GM23338 (cell line): Measurements from ENCODE around the gene SH2D6. TPM values are rescaled to one million over a fixed set of nuclear protein-coding genes. Genes with fewer than 3 reads are reported as not detected.

Experiments
- ATAC-seq: fragments of 200-7000 bp; cut with Tn5 transposase; 3 replicates; pipeline ENCODE4 v1.9.1; 2020
- DNase-seq: peaks from one replicate; pipeline ENCODE4 v3.0.0-alpha.2; 2015; ENCODE audit warnings: low spot score
- H2AFZ ChIP-seq: fragments of 200-600 bp; sonication (generic); 2 replicates; pipeline ENCODE4 v1.8.0; 2016; ENCODE audit warnings: antibody characterized with exemption, mild to moderate bottlenecking, moderate library complexity
- H3F3A ChIP-seq: fragments of 200-600 bp; sonication (generic); replicated peaks from 2 replicates; pipeline ENCODE4 v1.8.0; 2017; ENCODE audit warnings: antibody characterized with exemption, mixed run types, low read depth
- H3K27ac ChIP-seq: fragments of 200-600 bp; sonication (generic); 2 replicates; pipeline ENCODE4 v1.6.1; 2016; ENCODE audit warnings: low read depth
- H3K27me3 ChIP-seq: fragments of 200-600 bp; sonication (generic); 2 replicates; pipeline ENCODE4 v1.8.0; 2016; ENCODE audit warnings: mild to moderate bottlenecking, mixed run types, moderate library complexity; ENCODE audit not compliant: insufficient read depth
- H3K36me3 ChIP-seq: fragments of 200-600 bp; sonication (generic); 2 replicates; pipeline ENCODE4 v1.8.0; 2016; ENCODE audit warnings: mild to moderate bottlenecking; ENCODE audit not compliant: insufficient read depth
- H3K4me1 ChIP-seq: fragments of 200-600 bp; sonication (generic); 2 replicates; pipeline ENCODE4 v1.8.0; 2016; ENCODE audit warnings: mild to moderate bottlenecking, moderate library complexity; ENCODE audit not compliant: insufficient read depth
- H3K4me2 ChIP-seq: fragments of 200-600 bp; sonication (generic); 2 replicates; pipeline ENCODE4 v1.7.1; 2017; ENCODE audit warnings: mixed run types
- H3K4me3 ChIP-seq: fragments of 200-600 bp; sonication (generic); 2 replicates; pipeline ENCODE4 v1.6.1; 2016; ENCODE audit warnings: mixed run types
- H3K79me2 ChIP-seq: fragments of 200-600 bp; sonication (generic); replicated peaks from 2 replicates; pipeline ENCODE4 v1.8.0; 2017; ENCODE audit warnings: mild to moderate bottlenecking; ENCODE audit not compliant: insufficient read depth
- H3K9me2 ChIP-seq: fragments of 200-600 bp; sonication (generic); 2 replicates; pipeline ENCODE4 v1.8.0; 2017; ENCODE audit not compliant: insufficient read depth
- H4K20me1 ChIP-seq: fragments of 200-600 bp; sonication (generic); replicated peaks from 2 replicates; pipeline ENCODE4 v1.8.0; 2017; ENCODE audit warnings: mild to moderate bottlenecking; ENCODE audit not compliant: insufficient read depth
- H3K27ac Mint-ChIP-seq: 2 replicates; pipeline ENCODE4 v1.8.0; 2020; ENCODE audit warnings: inconsistent platforms, mild to moderate bottlenecking, moderate library complexity, mixed read lengths
- H3K27me3 Mint-ChIP-seq: 3 replicates; pipeline ENCODE4 v1.8.0; 2022; ENCODE audit warnings: low read depth, mild to moderate bottlenecking, moderate library complexity, mixed read lengths, inconsistent platforms; ENCODE audit not compliant: insufficient read depth, poor library complexity
- H3K36me3 Mint-ChIP-seq: 3 replicates; pipeline ENCODE4 v1.8.0; 2021; ENCODE audit warnings: low read depth, mild to moderate bottlenecking, inconsistent platforms, moderate library complexity, mixed read lengths
- H3K4me1 Mint-ChIP-seq: 3 replicates; pipeline ENCODE4 v1.8.0; 2020; ENCODE audit warnings: mild to moderate bottlenecking, inconsistent platforms, mixed read lengths
- H3K4me3 Mint-ChIP-seq: 3 replicates; pipeline ENCODE4 v1.8.0; 2021; ENCODE audit warnings: moderate library complexity, mild to moderate bottlenecking, inconsistent platforms, mixed read lengths
- H3K9me3 Mint-ChIP-seq: 3 replicates; pipeline ENCODE4 v1.8.0; 2020; ENCODE audit warnings: moderate library complexity, mild to moderate bottlenecking, inconsistent platforms, mixed read lengths
- CREB1 ChIP-seq: fragments of 250-450 bp; sonication (Bioruptor Pico); IDR thresholded peaks from 2 replicates; pipeline ENCODE4 v1.5.0; 2020; ENCODE audit warnings: low read depth, mild to moderate bottlenecking, moderate library complexity
- CTCF ChIP-seq, 2 experiments: fragments of 200-600 bp in 1 of 2; sonication (generic) in 1 of 2; conservative IDR thresholded peaks; 2 replicates each; pipeline versions ENCODE4 v1.5.1 to v1.6.1; 2016 to 2017; ENCODE audit warnings: antibody characterized with exemption in 2 of 2, low read depth in 2 of 2, mild to moderate bottlenecking in 2 of 2, moderate library complexity in 1 of 2
- EZH2 ChIP-seq: fragments of 200-600 bp; sonication (generic); IDR thresholded peaks from one replicate; pipeline ENCODE4 v1.8.0; 2017; ENCODE audit warnings: antibody characterized with exemption, mild to moderate bottlenecking, low read depth; ENCODE audit not compliant: unreplicated experiment
- EZH2phosphoT487 ChIP-seq: fragments of 200-600 bp; sonication (generic); IDR thresholded peaks from one replicate; pipeline ENCODE4 v1.8.1; 2018; ENCODE audit warnings: antibody characterized with exemption; ENCODE audit not compliant: unreplicated experiment
- JUNB ChIP-seq: IDR thresholded peaks from one replicate; pipeline ENCODE4 v1.6.1; 2016; ENCODE audit warnings: antibody characterized with exemption; ENCODE audit not compliant: unreplicated experiment
- NANOG ChIP-seq: IDR thresholded peaks from 2 replicates; pipeline ENCODE4 v1.6.1; 2016; ENCODE audit warnings: antibody characterized with exemption, borderline replicate concordance
- POLR2AphosphoS5 ChIP-seq: IDR thresholded peaks from 2 replicates; pipeline ENCODE4 v1.6.1; 2016; ENCODE audit warnings: antibody characterized with exemption, low read depth
- STAT1 ChIP-seq: IDR thresholded peaks from one replicate; pipeline ENCODE4 v1.6.1; 2016; ENCODE audit warnings: antibody characterized with exemption; ENCODE audit not compliant: unreplicated experiment
- ZNF114 ChIP-seq: fragments of 250-450 bp; sonication (Bioruptor Pico); IDR thresholded peaks from 2 replicates; pipeline ENCODE4 v1.5.0; 2020; ENCODE audit warnings: mild to moderate bottlenecking, moderate library complexity
- ZNF331 ChIP-seq: fragments of 250-450 bp; sonication (Bioruptor Pico); IDR thresholded peaks from 2 replicates; pipeline ENCODE4 v1.5.0; 2020; ENCODE audit warnings: low read depth, mild to moderate bottlenecking, moderate library complexity
- polyA plus RNA-seq: library from polyadenylated mRNA; unstranded; fragments of >200 nt; fragmentation: Nextera tagmentation; extraction: Ambion mirVana; gene quantifications from 2 replicates; pipeline ENCODE4 v1.2.1, GENCODE V29; 2016
- total RNA-seq: library from RNA; depleted of rRNA; stranded (reverse); fragments of >200 nt; shearing (Covaris generic); gene quantifications from 2 replicates; pipeline ENCODE4 v1.2.3, GENCODE V29; 2014
- TF ChIP-seq, protein P1 (sequence below): fragments of 250-450 bp; sonication (Bioruptor Pico); IDR thresholded peaks from 2 replicates; pipeline ENCODE4 v1.5.0; 2020; ENCODE audit warnings: mild to moderate bottlenecking, moderate library complexity
- TF ChIP-seq, protein P2 (sequence below): IDR thresholded peaks from 2 replicates; pipeline ENCODE4 v1.6.1; 2016; ENCODE audit warnings: antibody characterized with exemption
- TF ChIP-seq, protein P3 (sequence below): IDR thresholded peaks from one replicate; pipeline ENCODE4 v1.6.1; 2018; ENCODE audit warnings: antibody characterized with exemption; ENCODE audit not compliant: unreplicated experiment

The SH2D6 gene
- total and polyA plus RNA-seq, 2 experiments from 2014 or later = 0.37 TPM; not detected in 1

GRCh38 chr2:85485815-85486214, 67.3 kb downstream of the SH2D6 start:
- Histone ChIP-seq H2AFZ (no peak overlapping the region), H3K27ac (no peak overlapping the region), H3K9me2 (no peaks in the 10 kb centered on the region), H3K36me3 (no peaks in the 10 kb centered on the region), H3F3A (no peaks in the 10 kb centered on the region), H3K27me3 (no peaks in the 10 kb centered on the region), H3K79me2 (no peaks in the 10 kb centered on the region), H4K20me1 (no peaks in the 10 kb centered on the region), H3K4me3 (no peak overlapping the region), H3K4me2 (no peak overlapping the region), H3K4me1 (no peaks in the 10 kb centered on the region)
- Mint-ChIP-seq H3K36me3 (peaks cover 9% of the 10 kb centered on the region), H3K4me1 (no peaks in the 10 kb centered on the region; the same call in 2 of the 3 replicates), H3K27ac (no peak overlapping the region), H3K4me3 (no peak overlapping the region), H3K27me3 (peaks cover 3% of the 10 kb centered on the region), H3K9me3 (peaks cover 22% of the 10 kb centered on the region)
- ATAC-seq (no peak), DNase-seq (no peak)
- no peak for TF ChIP-seq ZNF114 (CRISPR knock-in tag)
- TF ChIP-seq POLR2AphosphoS5 = no peak
- TF ChIP-seq JUNB = no peak
- no peak for TF ChIP-seq ZNF331 (CRISPR knock-in tag)
- TF ChIP-seq, protein P1, sequence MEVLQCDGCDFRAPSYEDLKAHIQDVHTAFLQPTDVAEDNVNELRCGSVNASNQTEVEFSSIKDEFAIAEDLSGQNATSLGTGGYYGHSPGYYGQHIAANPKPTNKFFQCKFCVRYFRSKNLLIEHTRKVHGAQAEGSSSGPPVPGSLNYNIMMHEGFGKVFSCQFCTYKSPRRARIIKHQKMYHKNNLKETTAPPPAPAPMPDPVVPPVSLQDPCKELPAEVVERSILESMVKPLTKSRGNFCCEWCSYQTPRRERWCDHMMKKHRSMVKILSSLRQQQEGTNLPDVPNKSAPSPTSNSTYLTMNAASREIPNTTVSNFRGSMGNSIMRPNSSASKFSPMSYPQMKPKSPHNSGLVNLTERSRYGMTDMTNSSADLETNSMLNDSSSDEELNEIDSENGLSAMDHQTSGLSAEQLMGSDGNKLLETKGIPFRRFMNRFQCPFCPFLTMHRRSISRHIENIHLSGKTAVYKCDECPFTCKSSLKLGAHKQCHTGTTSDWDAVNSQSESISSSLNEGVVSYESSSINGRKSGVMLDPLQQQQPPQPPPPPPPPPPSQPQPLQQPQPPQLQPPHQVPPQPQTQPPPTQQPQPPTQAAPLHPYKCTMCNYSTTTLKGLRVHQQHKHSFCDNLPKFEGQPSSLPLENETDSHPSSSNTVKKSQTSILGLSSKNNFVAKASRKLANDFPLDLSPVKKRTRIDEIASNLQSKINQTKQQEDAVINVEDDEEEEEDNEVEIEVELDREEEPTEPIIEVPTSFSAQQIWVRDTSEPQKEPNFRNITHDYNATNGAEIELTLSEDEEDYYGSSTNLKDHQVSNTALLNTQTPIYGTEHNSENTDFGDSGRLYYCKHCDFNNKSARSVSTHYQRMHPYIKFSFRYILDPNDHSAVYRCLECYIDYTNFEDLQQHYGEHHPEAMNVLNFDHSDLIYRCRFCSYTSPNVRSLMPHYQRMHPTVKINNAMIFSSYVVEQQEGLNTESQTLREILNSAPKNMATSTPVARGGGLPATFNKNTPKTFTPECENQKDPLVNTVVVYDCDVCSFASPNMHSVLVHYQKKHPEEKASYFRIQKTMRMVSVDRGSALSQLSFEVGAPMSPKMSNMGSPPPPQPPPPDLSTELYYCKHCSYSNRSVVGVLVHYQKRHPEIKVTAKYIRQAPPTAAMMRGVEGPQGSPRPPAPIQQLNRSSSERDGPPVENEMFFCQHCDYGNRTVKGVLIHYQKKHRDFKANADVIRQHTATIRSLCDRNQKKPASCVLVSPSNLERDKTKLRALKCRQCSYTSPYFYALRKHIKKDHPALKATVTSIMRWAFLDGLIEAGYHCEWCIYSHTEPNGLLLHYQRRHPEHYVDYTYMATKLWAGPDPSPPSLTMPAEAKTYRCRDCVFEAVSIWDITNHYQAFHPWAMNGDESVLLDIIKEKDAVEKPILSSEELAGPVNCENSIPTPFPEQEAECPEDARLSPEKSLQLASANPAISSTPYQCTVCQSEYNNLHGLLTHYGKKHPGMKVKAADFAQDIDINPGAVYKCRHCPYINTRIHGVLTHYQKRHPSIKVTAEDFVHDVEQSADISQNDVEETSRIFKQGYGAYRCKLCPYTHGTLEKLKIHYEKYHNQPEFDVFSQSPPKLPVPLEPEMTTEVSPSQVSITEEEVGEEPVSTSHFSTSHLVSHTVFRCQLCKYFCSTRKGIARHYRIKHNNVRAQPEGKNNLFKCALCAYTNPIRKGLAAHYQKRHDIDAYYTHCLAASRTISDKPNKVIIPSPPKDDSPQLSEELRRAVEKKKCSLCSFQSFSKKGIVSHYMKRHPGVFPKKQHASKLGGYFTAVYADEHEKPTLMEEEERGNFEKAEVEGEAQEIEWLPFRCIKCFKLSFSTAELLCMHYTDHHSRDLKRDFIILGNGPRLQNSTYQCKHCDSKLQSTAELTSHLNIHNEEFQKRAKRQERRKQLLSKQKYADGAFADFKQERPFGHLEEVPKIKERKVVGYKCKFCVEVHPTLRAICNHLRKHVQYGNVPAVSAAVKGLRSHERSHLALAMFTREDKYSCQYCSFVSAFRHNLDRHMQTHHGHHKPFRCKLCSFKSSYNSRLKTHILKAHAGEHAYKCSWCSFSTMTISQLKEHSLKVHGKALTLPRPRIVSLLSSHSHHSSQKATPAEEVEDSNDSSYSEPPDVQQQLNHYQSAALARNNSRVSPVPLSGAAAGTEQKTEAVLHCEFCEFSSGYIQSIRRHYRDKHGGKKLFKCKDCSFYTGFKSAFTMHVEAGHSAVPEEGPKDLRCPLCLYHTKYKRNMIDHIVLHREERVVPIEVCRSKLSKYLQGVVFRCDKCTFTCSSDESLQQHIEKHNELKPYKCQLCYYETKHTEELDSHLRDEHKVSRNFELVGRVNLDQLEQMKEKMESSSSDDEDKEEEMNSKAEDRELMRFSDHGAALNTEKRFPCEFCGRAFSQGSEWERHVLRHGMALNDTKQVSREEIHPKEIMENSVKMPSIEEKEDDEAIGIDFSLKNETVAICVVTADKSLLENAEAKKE (CRISPR knock-in tag) = no peak
- TF ChIP-seq NANOG = no peak
- TF ChIP-seq, protein P2, sequence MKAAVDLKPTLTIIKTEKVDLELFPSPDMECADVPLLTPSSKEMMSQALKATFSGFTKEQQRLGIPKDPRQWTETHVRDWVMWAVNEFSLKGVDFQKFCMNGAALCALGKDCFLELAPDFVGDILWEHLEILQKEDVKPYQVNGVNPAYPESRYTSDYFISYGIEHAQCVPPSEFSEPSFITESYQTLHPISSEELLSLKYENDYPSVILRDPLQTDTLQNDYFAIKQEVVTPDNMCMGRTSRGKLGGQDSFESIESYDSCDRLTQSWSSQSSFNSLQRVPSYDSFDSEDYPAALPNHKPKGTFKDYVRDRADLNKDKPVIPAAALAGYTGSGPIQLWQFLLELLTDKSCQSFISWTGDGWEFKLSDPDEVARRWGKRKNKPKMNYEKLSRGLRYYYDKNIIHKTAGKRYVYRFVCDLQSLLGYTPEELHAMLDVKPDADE = no peak
- no peak for TF ChIP-seq CREB1 (CRISPR knock-in tag)
- TF ChIP-seq EZH2phosphoT487 = no peak
- no peak for TF ChIP-seq EZH2
- TF ChIP-seq CTCF (conservative IDR thresholded peaks at IDR 0.05; ENCODE audit: low read depth in 2 of 2) = no peak
- TF ChIP-seq STAT1 = no peak
- TF ChIP-seq, protein P3, sequence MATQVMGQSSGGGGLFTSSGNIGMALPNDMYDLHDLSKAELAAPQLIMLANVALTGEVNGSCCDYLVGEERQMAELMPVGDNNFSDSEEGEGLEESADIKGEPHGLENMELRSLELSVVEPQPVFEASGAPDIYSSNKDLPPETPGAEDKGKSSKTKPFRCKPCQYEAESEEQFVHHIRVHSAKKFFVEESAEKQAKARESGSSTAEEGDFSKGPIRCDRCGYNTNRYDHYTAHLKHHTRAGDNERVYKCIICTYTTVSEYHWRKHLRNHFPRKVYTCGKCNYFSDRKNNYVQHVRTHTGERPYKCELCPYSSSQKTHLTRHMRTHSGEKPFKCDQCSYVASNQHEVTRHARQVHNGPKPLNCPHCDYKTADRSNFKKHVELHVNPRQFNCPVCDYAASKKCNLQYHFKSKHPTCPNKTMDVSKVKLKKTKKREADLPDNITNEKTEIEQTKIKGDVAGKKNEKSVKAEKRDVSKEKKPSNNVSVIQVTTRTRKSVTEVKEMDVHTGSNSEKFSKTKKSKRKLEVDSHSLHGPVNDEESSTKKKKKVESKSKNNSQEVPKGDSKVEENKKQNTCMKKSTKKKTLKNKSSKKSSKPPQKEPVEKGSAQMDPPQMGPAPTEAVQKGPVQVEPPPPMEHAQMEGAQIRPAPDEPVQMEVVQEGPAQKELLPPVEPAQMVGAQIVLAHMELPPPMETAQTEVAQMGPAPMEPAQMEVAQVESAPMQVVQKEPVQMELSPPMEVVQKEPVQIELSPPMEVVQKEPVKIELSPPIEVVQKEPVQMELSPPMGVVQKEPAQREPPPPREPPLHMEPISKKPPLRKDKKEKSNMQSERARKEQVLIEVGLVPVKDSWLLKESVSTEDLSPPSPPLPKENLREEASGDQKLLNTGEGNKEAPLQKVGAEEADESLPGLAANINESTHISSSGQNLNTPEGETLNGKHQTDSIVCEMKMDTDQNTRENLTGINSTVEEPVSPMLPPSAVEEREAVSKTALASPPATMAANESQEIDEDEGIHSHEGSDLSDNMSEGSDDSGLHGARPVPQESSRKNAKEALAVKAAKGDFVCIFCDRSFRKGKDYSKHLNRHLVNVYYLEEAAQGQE = no peak
